H9 (cell line): ENCODE data around the gene OSGEPL1. TPM values are rescaled to one million over a fixed set of nuclear protein-coding genes. Genes with fewer than 3 reads are reported as not detected.

Experiments used
- DNase-seq: peaks from one replicate; pipeline ENCODE4 v3.0.0-alpha.2; 2017
- H2AFZ ChIP-seq: one replicate; pipeline ENCODE4 v1.6.1; 2013; ENCODE audit warnings: mild to moderate bottlenecking, low read length, control low read depth, moderate library complexity
- H2AK5ac ChIP-seq: 2 replicates; pipeline ENCODE4 v1.6.1; 2013; ENCODE audit warnings: low read length, control low read depth, mixed read lengths; ENCODE audit not compliant: insufficient read length
- H2BK120ac ChIP-seq: one replicate; pipeline ENCODE4 v1.6.1; 2013; ENCODE audit warnings: low read depth, mild to moderate bottlenecking, low read length, control low read depth, inconsistent platforms; ENCODE audit not compliant: poor library complexity, severe bottlenecking
- H2BK12ac ChIP-seq: 2 replicates; pipeline ENCODE4 v1.6.1; 2013; ENCODE audit warnings: low read length, control low read depth, mixed read lengths, low read depth; ENCODE audit not compliant: insufficient read length
- H2BK15ac ChIP-seq: 2 replicates; pipeline ENCODE4 v1.6.1; 2013; ENCODE audit warnings: low read depth, low read length, control low read depth
- H2BK20ac ChIP-seq: one replicate; pipeline ENCODE4 v1.6.1; 2013; ENCODE audit warnings: low read depth, mild to moderate bottlenecking, low read length, control low read depth, inconsistent platforms; ENCODE audit not compliant: poor library complexity, severe bottlenecking
- H2BK5ac ChIP-seq: 2 replicates; pipeline ENCODE4 v1.6.1; 2013; ENCODE audit warnings: low read length, control low read depth, mixed read lengths; ENCODE audit not compliant: insufficient read length
- H3K14ac ChIP-seq: 2 replicates; pipeline ENCODE4 v1.6.1; 2013; ENCODE audit warnings: low read length, control low read depth; ENCODE audit not compliant: insufficient read depth
- H3K18ac ChIP-seq: 2 replicates; pipeline ENCODE4 v1.6.1; 2013; ENCODE audit warnings: low read depth, mild to moderate bottlenecking, mixed read lengths, low read length, control low read depth; ENCODE audit not compliant: insufficient read length
- H3K23ac ChIP-seq: 2 replicates; pipeline ENCODE4 v1.6.1; 2013; ENCODE audit warnings: low read length, control low read depth, mixed read lengths, low read depth; ENCODE audit not compliant: insufficient read length
- H3K23me2 ChIP-seq: 2 replicates; pipeline ENCODE4 v1.6.1; 2013; ENCODE audit warnings: low read depth, mild to moderate bottlenecking, mixed read lengths, low read length, control low read depth; ENCODE audit not compliant: insufficient read length, poor library complexity, severe bottlenecking
- H3K27ac ChIP-seq: 2 replicates; pipeline ENCODE4 v1.5.1; 2013; ENCODE audit warnings: low read length, control low read depth, mixed read lengths, low read depth; ENCODE audit not compliant: insufficient read length
- H3K27me3 ChIP-seq: 2 replicates; pipeline ENCODE4 v1.6.1; 2013; ENCODE audit warnings: low read length, control low read depth, inconsistent platforms; ENCODE audit not compliant: insufficient read depth
- H3K4ac ChIP-seq: 2 replicates; pipeline ENCODE4 v1.6.1; 2013; ENCODE audit warnings: low read depth, mild to moderate bottlenecking, control low read depth, inconsistent platforms, low read length, moderate library complexity
- H3K4me1 ChIP-seq: 2 replicates; pipeline ENCODE4 v1.6.1; 2013; ENCODE audit warnings: low read length, control low read depth, inconsistent platforms; ENCODE audit not compliant: insufficient read depth
- H3K4me2 ChIP-seq: 2 replicates; pipeline ENCODE4 v1.6.1; 2013; ENCODE audit warnings: low read length, control low read depth, mixed read lengths; ENCODE audit not compliant: insufficient read length, insufficient read depth
- H3K56ac ChIP-seq: 2 replicates; pipeline ENCODE4 v1.6.1; 2013; ENCODE audit warnings: low read depth, mild to moderate bottlenecking, mixed read lengths, low read length, control low read depth; ENCODE audit not compliant: insufficient read length
- H3K79me1 ChIP-seq: 2 replicates; pipeline ENCODE4 v1.6.1; 2013; ENCODE audit warnings: low read depth, mild to moderate bottlenecking, moderate library complexity, low read length, control low read depth, inconsistent platforms; ENCODE audit not compliant: insufficient read depth, poor library complexity, severe bottlenecking
- H3K79me2 ChIP-seq: 2 replicates; pipeline ENCODE4 v1.6.1; 2013; ENCODE audit warnings: low read length, control low read depth, inconsistent platforms; ENCODE audit not compliant: insufficient read depth
- H3K9ac ChIP-seq: 2 replicates; pipeline ENCODE4 v1.6.1; 2013; ENCODE audit warnings: low read length, control low read depth, mixed read lengths; ENCODE audit not compliant: insufficient read length; ENCODE audit errors: extremely low read depth
- H3K9me3 ChIP-seq: one replicate; pipeline ENCODE4 v1.6.1; 2013; ENCODE audit warnings: low read depth, low read length, inconsistent platforms; ENCODE audit not compliant: control insufficient read depth
- H3T11ph ChIP-seq: one replicate; pipeline ENCODE4 v1.6.1; 2013; ENCODE audit warnings: mild to moderate bottlenecking, low read length, control low read depth, inconsistent platforms
- H4K20me1 ChIP-seq: one replicate; pipeline ENCODE4 v1.6.1; 2013; ENCODE audit not compliant: control insufficient read depth, insufficient read length, insufficient read depth
- H4K5ac ChIP-seq: 2 replicates; pipeline ENCODE4 v1.6.1; 2013; ENCODE audit warnings: low read depth, mild to moderate bottlenecking, mixed read lengths, low read length, control low read depth; ENCODE audit not compliant: insufficient read length
- H4K8ac ChIP-seq: replicated peaks from 2 replicates; pipeline ENCODE4 v1.6.1; 2013; ENCODE audit warnings: low read length, control low read depth, mixed read lengths, low read depth; ENCODE audit not compliant: insufficient read length
- H4K91ac ChIP-seq: 2 replicates; pipeline ENCODE4 v1.6.1; 2013; ENCODE audit warnings: low read depth, mild to moderate bottlenecking, moderate library complexity, mixed read lengths, low read length, control low read depth; ENCODE audit not compliant: insufficient read length
- H3K27ac Mint-ChIP-seq, 3 experiments: 2 replicates in 2 of 3; 3 replicates in 1 of 3; pipeline ENCODE4 v1.8.0; 2020 to 2021; ENCODE audit warnings: mixed read lengths in 3 of 3, mild to moderate bottlenecking in 1 of 3, moderate library complexity in 1 of 3
- H3K27me3 Mint-ChIP-seq: 2 replicates; pipeline ENCODE4 v1.8.0; 2021; ENCODE audit warnings: low read depth, mild to moderate bottlenecking, moderate library complexity, mixed read lengths
- H3K36me3 Mint-ChIP-seq, 3 experiments: 2 replicates in 2 of 3; 3 replicates in 1 of 3; pipeline ENCODE4 v1.8.0; 2020 to 2021; ENCODE audit warnings: low read depth in 3 of 3, mixed read lengths in 3 of 3; ENCODE audit not compliant: insufficient read depth in 1 of 3
- H3K4me1 Mint-ChIP-seq, 2 experiments: 2 replicates each; pipeline ENCODE4 v1.8.0; 2020; ENCODE audit warnings: mixed read lengths in 2 of 2
- H3K4me3 Mint-ChIP-seq, 2 experiments: 2 replicates in 1 of 2; 3 replicates in 1 of 2; pipeline ENCODE4 v1.8.0; 2020 to 2021; ENCODE audit warnings: mild to moderate bottlenecking in 2 of 2, mixed read lengths in 2 of 2, moderate library complexity in 1 of 2
- H3K9me3 Mint-ChIP-seq, 2 experiments: 2 replicates in 1 of 2; 3 replicates in 1 of 2; pipeline ENCODE4 v1.8.0; 2020; ENCODE audit warnings: mild to moderate bottlenecking in 2 of 2, mixed read lengths in 2 of 2, moderate library complexity in 1 of 2
- CTCF ChIP-seq: fragments of 200-600 bp; sonication (generic); conservative IDR thresholded peaks from 3 replicates; pipeline ENCODE4 v1.8.0; 2021; ENCODE audit warnings: antibody characterized with exemption, mild to moderate bottlenecking
- WGBS: extraction: QIAGEN DNeasy Blood & Tissue Kit; methylation state at CpG from one replicate; pipeline ENCODE4 v1.1.7; 2013; ENCODE audit warnings: missing lambda C conversion rate, low lambda C conversion rate, mixed read lengths; ENCODE audit not compliant: insufficient read length; ENCODE audit errors: extremely low coverage; 5-methylcytosine and 5-hydroxymethylcytosine counted together
- total RNA-seq: library from RNA; stranded (reverse); gene quantifications from 2 replicates; pipeline ENCODE4 v1.2.1, GENCODE V29; 2021

The OSGEPL1 gene
- total RNA-seq, 1 experiment from 2014 or later: 10.7 TPM

GRCh38 chr2:189726271-189726670 lies 36.3 kb downstream of the OSGEPL1 start:
- Histone ChIP-seq H3K27ac (no peak overlapping the region), H3K23me2 (no peaks in the 10 kb centered on the region), H2AFZ (no peak overlapping the region), H2BK5ac (no peak overlapping the region), H4K20me1 (no peaks in the 10 kb centered on the region), H2BK120ac (no peak overlapping the region), H2BK15ac (no peak overlapping the region), H3K4me1 (no peaks in the 10 kb centered on the region), H4K91ac (no peak overlapping the region), H4K5ac (no peak overlapping the region), H3K27me3 (no peaks in the 10 kb centered on the region), H3K23ac (no peak overlapping the region), H3K4ac (no peak overlapping the region), H2BK12ac (no peak overlapping the region), H3K4me2 (no peak overlapping the region), H3K56ac (no peak overlapping the region), H3K79me1 (no peaks in the 10 kb centered on the region), H3K14ac (no peak overlapping the region), H3T11ph (no peak overlapping the region), H3K79me2 (no peaks in the 10 kb centered on the region), H3K9me3 (no peaks in the 10 kb centered on the region), H2AK5ac (no peak overlapping the region), H3K18ac (no peak overlapping the region), H3K9ac (no peak overlapping the region), H4K8ac (no peak overlapping the region), H2BK20ac (no peak overlapping the region)
- H3K27me3 Mint-ChIP-seq: no peaks in the 10 kb centered on the region
- no peaks in the 10 kb centered on the region for H3K9me3 Mint-ChIP-seq
- H3K36me3 Mint-ChIP-seq: no peaks in the 10 kb centered on the region
- no peaks in the 10 kb centered on the region for H3K4me1 Mint-ChIP-seq
- H3K27ac Mint-ChIP-seq: no peak overlapping the region
- TF ChIP-seq CTCF: no peak
- no peak overlapping the region for H3K4me3 Mint-ChIP-seq
- WGBS: no CpG with 5 or more reads among the region's 1 CpG
- DNase-seq: no peak
